ENCODE measurements around the gene SPATA16. TPM values are rescaled to one million over a fixed set of nuclear protein-coding genes. Genes with fewer than 3 reads are reported as not detected.

Gene SPATA16
- total and polyA plus RNA-seq, 8 donors = not detected

DNA sequence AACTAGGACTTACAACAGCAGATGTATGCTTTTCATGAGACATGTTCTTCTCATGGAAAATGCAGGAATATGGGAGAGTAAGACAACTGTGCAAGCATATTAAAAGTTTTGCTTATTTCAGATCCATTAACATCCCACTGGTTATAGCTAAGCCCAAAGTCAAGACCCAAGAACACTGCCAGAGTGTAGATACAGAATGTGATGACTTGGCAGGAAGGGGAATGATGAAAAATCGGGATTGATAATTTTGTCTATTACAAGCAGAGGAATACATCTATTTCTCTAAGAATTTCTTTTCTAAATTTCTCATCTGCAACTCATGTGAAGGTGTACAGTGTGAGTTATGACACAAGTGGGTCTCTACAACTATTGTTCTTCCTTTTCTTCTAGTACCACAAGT is 76.4 kb downstream of the SPATA16 start:
- Histone ChIP-seq H3K4me3 (no peak overlapping the region), H3K36me3 (no peaks in the 10 kb centered on the region), H3K9me3 (peaks cover 0 to 3% of the 10 kb centered on the region in 2 donors), H3K27me3 (no peaks in the 10 kb centered on the region), H3K27ac (no peak overlapping the region), H3K4me1 (no peaks in the 10 kb centered on the region)
- TF ChIP-seq, protein P1, sequence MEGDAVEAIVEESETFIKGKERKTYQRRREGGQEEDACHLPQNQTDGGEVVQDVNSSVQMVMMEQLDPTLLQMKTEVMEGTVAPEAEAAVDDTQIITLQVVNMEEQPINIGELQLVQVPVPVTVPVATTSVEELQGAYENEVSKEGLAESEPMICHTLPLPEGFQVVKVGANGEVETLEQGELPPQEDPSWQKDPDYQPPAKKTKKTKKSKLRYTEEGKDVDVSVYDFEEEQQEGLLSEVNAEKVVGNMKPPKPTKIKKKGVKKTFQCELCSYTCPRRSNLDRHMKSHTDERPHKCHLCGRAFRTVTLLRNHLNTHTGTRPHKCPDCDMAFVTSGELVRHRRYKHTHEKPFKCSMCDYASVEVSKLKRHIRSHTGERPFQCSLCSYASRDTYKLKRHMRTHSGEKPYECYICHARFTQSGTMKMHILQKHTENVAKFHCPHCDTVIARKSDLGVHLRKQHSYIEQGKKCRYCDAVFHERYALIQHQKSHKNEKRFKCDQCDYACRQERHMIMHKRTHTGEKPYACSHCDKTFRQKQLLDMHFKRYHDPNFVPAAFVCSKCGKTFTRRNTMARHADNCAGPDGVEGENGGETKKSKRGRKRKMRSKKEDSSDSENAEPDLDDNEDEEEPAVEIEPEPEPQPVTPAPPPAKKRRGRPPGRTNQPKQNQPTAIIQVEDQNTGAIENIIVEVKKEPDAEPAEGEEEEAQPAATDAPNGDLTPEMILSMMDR (IDR thresholded peaks at IDR 0.05) = no peak
- DNase-seq (no peak), ATAC-seq (no peak)
- intact Hi-C loops (cut with DNase I) = no loop called here

DNA sequence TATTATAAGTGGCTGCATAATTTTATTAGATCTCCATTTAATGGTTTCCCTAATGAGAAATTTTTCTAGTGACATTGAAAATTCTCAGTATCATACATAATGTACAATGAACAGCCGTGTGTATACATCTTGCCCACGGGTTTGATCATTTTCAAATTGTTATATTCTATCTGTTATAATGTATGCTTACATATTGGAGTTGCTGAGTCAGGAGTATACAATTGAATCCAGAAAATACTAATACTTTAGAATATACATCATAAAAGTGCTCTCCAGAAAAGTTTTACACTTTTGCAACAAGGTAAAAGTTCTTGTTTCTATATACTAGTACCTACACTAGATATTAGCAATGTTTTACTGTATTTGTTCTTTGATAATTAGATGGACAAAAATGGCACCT is 82.8 kb downstream of the SPATA16 start:
- TF ChIP-seq, protein P1 (IDR thresholded peaks at IDR 0.05) = no peak
- H3K4me3 ChIP-seq = no peak overlapping the region
- ATAC-seq (no peak), DNase-seq (no peak)
- intact Hi-C loops (cut with DNase I) = no loop called here
- H3K27me3 ChIP-seq = no peaks in the 10 kb centered on the region
- H3K36me3 ChIP-seq = no peaks in the 10 kb centered on the region
- no peak overlapping the region for H3K27ac ChIP-seq
- no peaks in the 10 kb centered on the region for H3K4me1 ChIP-seq
- no peaks in the 10 kb centered on the region for H3K9me3 ChIP-seq

DNA sequence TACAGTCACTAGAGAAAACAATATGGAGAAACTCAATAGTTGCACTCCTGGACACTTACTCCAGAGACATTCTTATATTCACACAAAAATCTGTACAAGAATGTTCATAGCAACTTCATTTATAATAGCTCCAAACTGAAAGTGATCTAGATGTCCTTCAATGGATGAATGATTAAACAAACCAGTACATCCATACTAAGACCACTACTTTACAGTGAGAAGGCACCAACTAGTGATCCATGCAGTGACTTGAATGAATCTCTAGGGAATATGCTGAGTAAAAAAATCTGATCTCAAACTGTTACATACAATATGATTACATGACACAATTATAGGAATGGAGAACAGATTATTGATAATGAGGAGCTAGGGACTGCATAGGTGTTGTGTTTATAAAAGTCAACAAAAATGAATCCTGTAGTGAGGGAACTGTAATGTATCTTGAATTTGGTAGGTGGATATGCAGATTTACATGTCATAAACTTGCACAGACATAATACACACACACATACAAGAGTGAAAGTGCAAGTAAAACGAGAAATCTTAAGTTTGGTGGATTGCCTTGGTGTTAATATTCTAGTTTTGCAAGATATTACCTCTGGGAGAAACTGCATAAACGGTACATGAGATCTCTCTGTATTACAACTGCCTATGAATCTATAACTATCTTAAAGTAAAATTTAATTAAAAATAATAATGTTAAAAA is 85.7 kb downstream of the SPATA16 start:
- H3K27ac ChIP-seq = no peak overlapping the region
- H3K4me1 ChIP-seq = no peaks in the 10 kb centered on the region
- intact Hi-C loops (cut with DNase I) = no loop called here
- no peak for ATAC-seq
- H3K9me3 ChIP-seq = no peaks in the 10 kb centered on the region
- TF ChIP-seq, protein P1 (IDR thresholded peaks at IDR 0.05) = no peak
- H3K4me3 ChIP-seq = no peak overlapping the region
- H3K36me3 ChIP-seq = no peaks in the 10 kb centered on the region
- DNase-seq = no peak
- no peaks in the 10 kb centered on the region for H3K27me3 ChIP-seq

DNA sequence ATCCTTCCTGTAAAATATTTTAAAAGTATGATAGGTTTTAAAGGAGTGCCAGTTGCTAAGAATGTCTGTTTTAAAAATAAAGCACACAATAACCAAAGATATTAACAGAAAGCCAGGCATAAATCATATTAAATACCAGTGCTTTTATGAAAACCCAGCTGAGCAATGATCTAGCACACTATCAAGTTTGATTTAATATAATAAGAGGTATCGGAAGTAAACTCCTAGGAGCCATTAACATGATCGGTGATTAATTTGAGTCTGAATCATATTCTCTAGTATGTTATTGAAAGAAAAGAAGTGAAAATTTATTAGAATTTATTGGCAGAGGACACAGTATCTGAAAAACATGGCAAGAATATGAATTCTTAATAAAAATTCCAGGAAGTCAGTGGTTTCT is 91.7 kb downstream of the SPATA16 start:
- TF ChIP-seq, protein P1 (IDR thresholded peaks at IDR 0.05) = no peak
- intact Hi-C loops (cut with DNase I) = loop anchor here in 1 of 2 donors (10.0 kb wide), 1 partner anchor 215 kb away; no protein-coding TSS in a partner anchor

DNA sequence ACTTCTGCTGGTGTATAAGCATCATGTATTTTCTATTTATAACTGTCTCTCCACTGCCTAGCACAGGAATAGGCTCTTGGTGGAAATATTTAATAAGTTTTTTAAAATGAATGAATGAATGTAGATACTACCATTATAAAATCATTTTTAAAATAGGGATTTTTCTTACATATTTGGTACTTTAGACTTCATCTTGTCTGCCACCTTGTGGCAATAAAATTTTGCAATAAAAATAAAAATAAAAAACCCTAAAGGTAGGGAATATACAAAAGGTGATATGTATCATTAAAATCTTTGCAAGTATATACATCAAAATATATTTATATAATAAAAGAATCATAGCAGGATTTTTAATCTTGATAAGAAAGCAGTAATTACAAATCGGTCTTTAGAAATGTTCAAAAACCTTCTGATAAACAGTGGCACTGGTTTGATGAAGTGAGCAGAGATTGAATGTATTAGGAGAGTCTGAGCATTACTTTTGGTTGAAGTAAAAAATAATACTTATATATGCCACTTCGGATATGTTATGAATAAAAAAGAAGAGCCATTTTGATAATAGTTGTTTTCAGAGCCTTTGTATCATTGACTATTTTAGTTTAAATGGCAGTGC is 95.2 kb downstream of the SPATA16 start:
- Histone ChIP-seq H3K4me1 (no peaks in the 10 kb centered on the region), H3K9me3 (no peaks in the 10 kb centered on the region), H3K36me3 (no peaks in the 10 kb centered on the region), H3K27ac (no peak overlapping the region), H3K4me3 (no peak overlapping the region), H3K27me3 (no peaks in the 10 kb centered on the region)
- ATAC-seq (no peak), DNase-seq (peak in 1 of 4 donors; percentile 10)
- TF ChIP-seq, protein P1 (IDR thresholded peaks at IDR 0.05) = peak in 1 of 2 donors; percentile 20
- intact Hi-C loops (cut with DNase I) = loop anchor here in 1 of 2 donors (10.0 kb wide), 1 partner anchor 211 kb away; no protein-coding TSS in a partner anchor

More for the DNA sequence above, 91.7 kb downstream of the SPATA16 start:
- DNase-seq (no peak), ATAC-seq (no peak)
- Histone ChIP-seq H3K27me3 (no peaks in the 10 kb centered on the region), H3K27ac (no peak overlapping the region), H3K4me3 (no peak overlapping the region), H3K4me1 (no peaks in the 10 kb centered on the region), H3K36me3 (no peaks in the 10 kb centered on the region), H3K9me3 (no peaks in the 10 kb centered on the region)
